ENCODE results near the gene COP1.
"Not testable (repeated sequence)": the region's sequence is repeated elsewhere in the genome, so short reads cannot be mapped to it uniquely, and the experiment has no call there.

- TF ChIP-seq EP300 (IDR thresholded peaks at IDR 0.05; ENCODE audit: borderline replicate concordance in 1 of 2, low read depth in 2 of 2, low read length in 2 of 2); CTCF (IDR thresholded peaks at IDR 0.05; ENCODE audit: control extremely low read depth in 1 of 3, insufficient read depth in 1 of 3, low read depth in 1 of 3, low read length in 3 of 3); JUND (IDR thresholded peaks at IDR 0.05; ENCODE audit: low read length); ZNF274 (IDR thresholded peaks at IDR 0.05; ENCODE audit: borderline replicate concordance, extremely low read depth, low read length): not testable (repeated sequence)
These were observed 2.4 kb downstream of the COP1 start for GRCh38 chr1:176204655-176205054.
